ENCODE measurements around the gene ACSS3.

GRCh38 chr12:81231574-81232368 is 153.9 kb downstream of the ACSS3 start:
- no peak for TF ChIP-seq CTCF (IDR thresholded peaks at IDR 0.05)
- TF ChIP-seq POLR2A (IDR thresholded peaks at IDR 0.05), result no peak
